Measurements from ENCODE around the gene RCCD1. TPM values are rescaled to one million over a fixed set of nuclear protein-coding genes. Genes with fewer than 3 reads are reported as not detected.

The RCCD1 gene
- total RNA-seq, 1 donor from 2014 or later: 21.5 TPM

DNA sequence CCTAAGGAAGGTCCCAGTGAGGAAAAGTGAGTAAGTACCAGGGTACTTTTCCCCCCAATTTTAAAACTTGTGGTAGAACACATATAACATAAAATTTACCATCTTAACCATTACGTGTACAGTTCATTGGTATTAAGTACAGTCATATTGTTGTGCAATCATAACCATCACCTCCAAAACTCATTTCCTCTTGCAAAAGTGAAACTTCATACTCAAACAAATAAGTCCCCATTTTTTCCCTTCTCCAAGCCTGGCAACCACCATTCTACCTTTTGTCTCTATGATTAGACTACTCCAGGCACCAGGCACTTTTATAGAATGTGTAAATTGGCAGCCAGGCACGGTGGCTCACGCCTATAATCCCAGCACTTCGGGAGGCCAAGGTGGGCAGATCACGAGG is 27.5 kb downstream of the RCCD1 start:
- H3K27ac Mint-ChIP-seq: no peak overlapping the region
- H3K36me3 Mint-ChIP-seq: peaks cover 43% of the 10 kb centered on the region

DNA sequence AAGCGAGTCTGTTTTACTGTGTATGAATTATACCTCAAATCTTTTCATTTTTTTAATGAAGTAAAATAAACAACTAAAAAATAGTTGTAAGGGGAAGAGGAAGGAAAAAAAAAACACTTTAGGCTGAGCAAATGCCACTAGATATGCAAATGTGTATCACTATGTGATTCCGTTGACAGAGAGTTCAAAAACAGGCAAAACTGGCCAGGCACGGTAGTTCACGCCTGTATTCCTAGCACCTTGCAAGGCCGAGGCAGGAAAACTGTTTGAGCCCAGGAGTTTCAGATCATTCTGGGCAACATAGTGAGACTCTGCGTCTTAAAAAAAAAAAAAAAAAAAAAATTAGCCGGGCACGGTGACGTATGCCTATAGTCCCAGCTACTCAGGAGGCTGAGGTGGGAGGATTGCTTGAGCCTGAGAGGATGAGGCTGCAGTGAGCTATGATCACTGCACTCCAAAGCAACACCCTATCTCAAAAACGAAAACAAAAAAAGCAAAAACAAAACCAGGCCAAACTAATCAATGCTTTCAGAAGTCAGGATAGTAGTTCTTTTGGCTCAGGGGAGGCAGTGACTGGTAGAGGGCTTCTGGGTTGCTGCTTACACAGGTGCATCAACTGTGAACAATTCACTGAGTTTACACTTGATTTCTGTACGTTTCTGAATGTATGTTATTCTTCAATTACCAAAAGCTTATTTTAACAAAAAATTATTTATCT is 32.3 kb downstream of the RCCD1 start:
- DNase-seq (ENCODE audit: low spot score in 2 of 2, unreplicated experiment in 2 of 2): no peak
- Mint-ChIP-seq H3K27me3 (ENCODE audit: low read depth) (no peaks in the 10 kb centered on the region), H3K27ac (peak overlapping the region; percentile 86), H3K36me3 (peaks cover 20% of the 10 kb centered on the region), H3K4me3 (no peak overlapping the region), H3K9me3 (no peaks in the 10 kb centered on the region), H3K4me1 (peaks cover 24% of the 10 kb centered on the region)
- TF ChIP-seq, protein P1, sequence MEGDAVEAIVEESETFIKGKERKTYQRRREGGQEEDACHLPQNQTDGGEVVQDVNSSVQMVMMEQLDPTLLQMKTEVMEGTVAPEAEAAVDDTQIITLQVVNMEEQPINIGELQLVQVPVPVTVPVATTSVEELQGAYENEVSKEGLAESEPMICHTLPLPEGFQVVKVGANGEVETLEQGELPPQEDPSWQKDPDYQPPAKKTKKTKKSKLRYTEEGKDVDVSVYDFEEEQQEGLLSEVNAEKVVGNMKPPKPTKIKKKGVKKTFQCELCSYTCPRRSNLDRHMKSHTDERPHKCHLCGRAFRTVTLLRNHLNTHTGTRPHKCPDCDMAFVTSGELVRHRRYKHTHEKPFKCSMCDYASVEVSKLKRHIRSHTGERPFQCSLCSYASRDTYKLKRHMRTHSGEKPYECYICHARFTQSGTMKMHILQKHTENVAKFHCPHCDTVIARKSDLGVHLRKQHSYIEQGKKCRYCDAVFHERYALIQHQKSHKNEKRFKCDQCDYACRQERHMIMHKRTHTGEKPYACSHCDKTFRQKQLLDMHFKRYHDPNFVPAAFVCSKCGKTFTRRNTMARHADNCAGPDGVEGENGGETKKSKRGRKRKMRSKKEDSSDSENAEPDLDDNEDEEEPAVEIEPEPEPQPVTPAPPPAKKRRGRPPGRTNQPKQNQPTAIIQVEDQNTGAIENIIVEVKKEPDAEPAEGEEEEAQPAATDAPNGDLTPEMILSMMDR (IDR thresholded peaks at IDR 0.05; ENCODE audit: unreplicated experiment): no peak

More for the DNA sequence above, 27.5 kb downstream of the RCCD1 start:
- no peak overlapping the region for H3K4me3 Mint-ChIP-seq
- no peaks in the 10 kb centered on the region for H3K9me3 Mint-ChIP-seq
- H3K4me1 Mint-ChIP-seq: peaks cover 10% of the 10 kb centered on the region
- no peak for DNase-seq (ENCODE audit: low spot score in 2 of 2, unreplicated experiment in 2 of 2)
- TF ChIP-seq, protein P1 (IDR thresholded peaks at IDR 0.05; ENCODE audit: unreplicated experiment): no peak
- H3K27me3 Mint-ChIP-seq (ENCODE audit: low read depth): no peaks in the 10 kb centered on the region

DNA sequence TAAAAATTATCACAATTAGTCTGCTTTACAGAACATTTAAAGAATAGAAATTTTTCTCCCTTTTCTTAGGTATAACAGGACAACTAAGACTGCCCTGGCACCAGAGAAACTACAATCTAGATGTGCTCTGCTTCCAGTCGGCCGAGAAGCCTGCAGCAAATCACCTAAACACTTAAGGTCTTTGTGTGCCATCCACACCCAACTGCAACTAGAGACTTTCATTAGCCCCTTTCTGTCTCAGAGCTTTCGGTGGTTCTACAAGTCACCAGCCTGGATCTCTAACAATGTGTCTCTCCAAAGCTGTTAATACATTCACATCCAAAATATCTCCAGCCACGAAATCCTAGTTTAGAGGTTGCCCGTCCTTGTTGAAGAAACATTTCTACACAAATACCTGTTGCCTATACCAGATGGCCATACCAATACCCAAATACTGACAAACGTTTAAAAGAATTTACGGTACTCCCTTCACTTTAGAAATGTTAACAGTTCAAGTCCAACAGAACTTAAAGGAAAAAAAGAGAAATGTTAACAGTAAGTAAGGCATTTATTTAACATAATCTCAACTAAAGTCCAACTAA is 33.0 kb downstream of the RCCD1 start:
- H3K4me3 Mint-ChIP-seq: no peak overlapping the region
- H3K9me3 Mint-ChIP-seq: no peaks in the 10 kb centered on the region
- peaks cover 16% of the 10 kb centered on the region for H3K36me3 Mint-ChIP-seq
- TF ChIP-seq, protein P1 (IDR thresholded peaks at IDR 0.05; ENCODE audit: unreplicated experiment): no peak
- DNase-seq (ENCODE audit: low spot score in 2 of 2, unreplicated experiment in 2 of 2): no peak
- H3K27ac Mint-ChIP-seq: peak overlapping the region; percentile 72
- no peaks in the 10 kb centered on the region for H3K27me3 Mint-ChIP-seq (ENCODE audit: low read depth)
- H3K4me1 Mint-ChIP-seq: peaks cover 26% of the 10 kb centered on the region

DNA sequence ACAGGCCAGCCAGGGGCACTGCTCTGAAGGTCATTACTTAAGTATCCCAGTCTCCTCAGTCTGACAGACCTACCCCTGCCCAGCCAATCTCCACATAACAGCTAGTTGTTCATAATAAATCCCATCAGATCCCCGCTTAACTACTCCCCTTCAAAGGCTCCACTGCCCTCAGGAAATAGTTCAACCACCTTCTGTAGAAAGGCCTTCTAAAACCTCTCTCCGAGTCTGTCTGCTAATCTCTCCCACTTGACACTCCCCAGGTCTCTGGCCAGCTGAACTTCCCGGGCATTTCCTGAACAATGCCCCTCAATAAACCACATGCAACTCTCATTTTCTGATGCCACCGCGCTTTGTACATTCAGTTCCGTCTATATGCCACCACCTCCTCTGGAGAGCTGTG is 33.6 kb downstream of the RCCD1 start:
- DNase-seq (ENCODE audit: low spot score in 2 of 2, unreplicated experiment in 2 of 2): no peak
- H3K4me1 Mint-ChIP-seq: peaks cover 32% of the 10 kb centered on the region
- H3K4me3 Mint-ChIP-seq: no peak overlapping the region
- H3K36me3 Mint-ChIP-seq: peaks cover 10% of the 10 kb centered on the region
- peak overlapping the region; percentile 72 for H3K27ac Mint-ChIP-seq
- TF ChIP-seq, protein P1 (IDR thresholded peaks at IDR 0.05; ENCODE audit: unreplicated experiment): no peak
- no peaks in the 10 kb centered on the region for H3K9me3 Mint-ChIP-seq
- H3K27me3 Mint-ChIP-seq (ENCODE audit: low read depth): no peaks in the 10 kb centered on the region

DNA sequence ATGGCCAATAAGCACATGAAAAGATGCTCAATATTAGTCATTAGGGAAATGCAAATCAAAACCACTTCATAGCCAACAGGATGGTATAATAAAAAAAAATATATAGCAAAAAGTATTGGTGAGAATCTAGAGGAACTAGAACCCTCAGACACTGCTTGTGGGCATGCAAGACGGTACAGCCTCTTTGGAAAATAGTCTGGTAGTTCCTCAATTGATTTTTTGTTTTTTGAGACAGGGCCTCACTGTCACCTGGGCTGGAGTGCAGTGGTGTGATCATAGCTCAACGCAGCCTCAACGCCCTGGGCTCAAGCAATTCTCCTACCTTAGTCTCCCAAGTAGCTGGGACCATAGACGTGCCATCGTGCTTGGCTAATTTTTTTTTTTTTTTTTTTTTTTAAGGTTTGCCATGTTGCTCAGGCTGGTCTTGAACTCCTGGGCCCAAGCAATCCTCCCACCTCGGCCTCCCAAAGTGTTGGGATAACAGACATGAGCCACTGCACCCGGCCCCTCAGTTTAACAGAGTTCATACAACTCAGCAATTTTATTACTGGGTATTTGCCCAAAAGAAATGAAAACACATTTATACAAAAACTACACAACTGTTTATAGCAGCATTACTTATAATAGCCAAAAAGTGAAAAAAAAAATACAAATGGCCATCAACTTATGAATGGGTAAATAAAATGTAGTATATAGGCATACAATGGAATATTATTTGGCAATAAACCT is 34.5 kb downstream of the RCCD1 start:
- Mint-ChIP-seq H3K27ac (no peak overlapping the region), H3K4me1 (peaks cover 35% of the 10 kb centered on the region), H3K36me3 (peaks cover 6% of the 10 kb centered on the region), H3K9me3 (no peaks in the 10 kb centered on the region), H3K27me3 (ENCODE audit: low read depth) (no peaks in the 10 kb centered on the region), H3K4me3 (no peak overlapping the region)
- TF ChIP-seq, protein P1 (IDR thresholded peaks at IDR 0.05; ENCODE audit: unreplicated experiment): no peak
- DNase-seq (ENCODE audit: low spot score in 2 of 2, unreplicated experiment in 2 of 2): no peak

Measured in mesothelial cell of epicardium (in vitro differentiated cells).